HG03469 (cell line): ENCODE results near the gene FAM228A.

ENCODE experiments used
- ATAC-seq: cut with Tn5 transposase; IDR thresholded peaks from one replicate; pipeline ENCODE4 v1.9.1; 2021; ENCODE audit warnings: mild to moderate bottlenecking, moderate library complexity, moderate number of reproducible peaks; ENCODE audit not compliant: unreplicated experiment

FAM228A gene

GRCh38 chr2:24222946-24223345 is 48.1 kb downstream of the FAM228A start:
- ATAC-seq: no peak

GRCh38 chr2:24225499-24226242 is 50.8 kb downstream of the FAM228A start:
- no peak for ATAC-seq

- no peak for ATAC-seq
Measured at GRCh38 chr2:24228470-24228869, 53.6 kb downstream of the FAM228A start.

GRCh38 chr2:24231461-24231881 is 56.6 kb downstream of the FAM228A start:
- no peak for ATAC-seq

- ATAC-seq: no peak
Measured at GRCh38 chr2:24233321-24233720, 58.5 kb downstream of the FAM228A start.

- ATAC-seq: no peak
Measured at GRCh38 chr2:24237313-24237712, 62.5 kb downstream of the FAM228A start.

GRCh38 chr2:24238158-24238557 is 63.3 kb downstream of the FAM228A start:
- no peak for ATAC-seq

GRCh38 chr2:24239553-24239952 is 64.7 kb downstream of the FAM228A start:
- ATAC-seq: no peak
